GM21515 (cell line): ENCODE results near the gene ROBO1.

Experiments used
- ATAC-seq: cut with Tn5 transposase; IDR thresholded peaks from one replicate; pipeline ENCODE4 v1.9.1; 2021; ENCODE audit not compliant: unreplicated experiment

The ROBO1 gene

DNA sequence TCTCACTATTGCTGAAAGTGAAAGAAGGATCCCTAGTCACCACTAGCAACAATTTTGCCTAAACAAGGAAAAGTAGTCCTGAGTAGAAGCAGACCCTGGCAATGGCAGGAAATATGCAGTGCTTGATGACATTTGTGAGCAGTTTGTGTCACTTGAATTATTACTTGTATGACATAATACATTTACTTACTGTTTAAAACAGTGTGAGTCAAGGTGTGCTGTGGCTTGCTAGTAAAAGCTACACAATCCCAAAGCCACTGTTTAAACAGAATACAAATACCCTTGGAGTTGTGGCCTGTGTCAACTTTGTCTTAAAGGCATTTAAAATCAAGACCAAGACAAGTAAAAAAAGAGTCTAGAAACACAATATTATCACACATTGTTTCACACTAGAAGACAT, 775.4 kb downstream of the ROBO1 start:
- no peak for ATAC-seq

DNA sequence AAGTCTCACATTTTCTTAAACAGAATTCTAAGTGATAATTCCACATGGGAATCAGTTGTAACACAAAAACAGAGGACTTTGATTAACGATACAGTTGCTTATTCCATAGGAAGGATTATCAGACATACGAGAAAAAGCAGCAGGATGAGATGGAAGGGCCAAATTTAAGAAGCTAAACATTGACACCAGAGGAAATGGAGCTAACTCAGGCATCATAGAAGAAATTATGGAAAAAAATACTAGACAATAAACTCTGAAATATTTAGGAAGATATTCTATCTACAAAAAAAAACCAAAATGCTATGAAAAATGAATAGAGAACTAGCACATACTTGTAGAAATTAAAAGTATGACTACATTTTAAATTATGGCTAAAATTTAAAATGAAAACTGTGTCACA, 776.1 kb downstream of the ROBO1 start:
- no peak for ATAC-seq

DNA sequence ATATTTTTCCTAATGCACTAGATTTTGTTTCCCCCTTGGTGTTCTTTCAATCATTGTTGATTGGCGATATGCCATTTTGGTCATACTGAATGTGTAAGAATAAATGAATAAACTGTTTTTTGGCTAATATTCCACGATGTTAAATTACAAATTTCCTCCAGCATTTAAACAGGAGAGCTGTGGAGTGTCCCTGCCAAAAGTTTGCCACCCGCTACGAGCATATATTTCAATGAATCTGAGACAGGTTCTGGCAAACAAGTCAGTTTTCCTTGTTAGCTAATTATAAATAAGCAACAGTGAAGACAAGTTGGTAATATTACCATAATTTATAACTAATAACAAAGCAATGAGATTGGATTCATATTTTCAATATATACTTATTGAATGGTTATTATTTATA, 777.6 kb downstream of the ROBO1 start:
- ATAC-seq = no peak

DNA sequence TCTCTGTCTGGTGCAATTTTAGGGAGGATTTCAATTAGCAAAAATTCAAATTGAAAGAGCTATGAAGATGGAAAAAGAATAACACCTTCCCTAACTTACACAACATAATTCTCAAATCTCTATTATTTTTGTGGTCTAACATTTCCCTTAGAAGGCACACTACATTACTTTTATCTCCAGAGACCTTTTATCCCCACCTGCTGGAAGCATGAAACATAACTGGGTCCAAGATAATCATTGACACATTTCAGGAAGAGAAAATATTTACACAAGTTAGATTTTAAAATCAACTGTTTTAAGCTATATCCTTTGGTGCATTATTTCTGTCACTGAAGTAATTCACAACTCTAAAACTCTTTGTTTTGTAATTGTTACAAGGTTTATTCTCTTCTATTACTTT, 779.5 kb downstream of the ROBO1 start:
- ATAC-seq = no peak

DNA sequence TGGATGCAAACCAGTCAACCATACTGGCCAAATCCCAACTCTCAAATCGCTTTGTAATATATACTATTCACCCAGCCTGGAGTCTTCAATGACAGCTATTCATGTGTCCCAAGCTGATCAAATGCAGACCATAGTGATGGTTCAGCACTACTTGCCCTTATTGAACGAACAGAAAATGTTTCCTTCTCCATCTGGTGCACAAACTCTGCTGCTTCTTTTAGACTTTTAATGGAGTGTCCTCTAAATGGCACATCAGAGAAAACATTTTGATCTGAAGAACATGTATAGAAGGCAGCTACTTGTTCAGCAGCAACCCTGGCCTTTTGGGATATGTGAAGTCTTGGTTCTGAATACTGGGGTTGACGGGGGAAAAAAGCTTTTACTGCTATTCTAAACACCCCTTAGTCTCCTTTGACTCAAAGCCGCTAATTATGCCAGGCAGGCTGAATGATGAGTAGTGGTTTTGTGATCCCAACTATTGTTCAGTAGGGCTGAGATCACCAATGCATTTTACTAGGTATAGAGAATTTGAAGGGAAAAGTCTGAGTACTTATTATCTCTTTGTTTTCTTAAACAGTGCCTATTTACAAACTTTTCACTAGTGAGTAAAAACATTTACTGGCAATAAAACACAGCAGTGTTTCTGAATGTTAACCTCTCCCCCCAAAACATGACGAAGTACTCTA, 781.2 kb downstream of the ROBO1 start:
- ATAC-seq = no peak

DNA sequence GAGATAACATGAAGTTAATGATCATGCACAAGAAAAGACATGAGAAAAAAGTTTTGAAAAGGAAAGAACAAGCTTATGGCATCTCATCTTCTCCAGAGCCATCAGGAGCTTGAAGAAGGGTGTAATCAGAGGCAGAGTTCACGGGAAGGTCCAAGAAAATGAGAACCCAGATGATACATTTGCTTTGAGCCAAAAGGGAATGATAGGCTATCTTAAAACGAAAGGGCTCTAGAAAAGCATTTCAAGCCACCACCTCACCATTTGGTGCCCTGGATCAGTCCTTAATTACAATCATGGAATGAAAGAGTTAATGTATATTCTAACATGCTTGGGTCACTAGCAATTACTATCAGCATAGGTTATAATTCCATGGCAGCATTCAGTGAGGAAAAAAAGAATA, 781.8 kb downstream of the ROBO1 start:
- no peak for ATAC-seq

DNA sequence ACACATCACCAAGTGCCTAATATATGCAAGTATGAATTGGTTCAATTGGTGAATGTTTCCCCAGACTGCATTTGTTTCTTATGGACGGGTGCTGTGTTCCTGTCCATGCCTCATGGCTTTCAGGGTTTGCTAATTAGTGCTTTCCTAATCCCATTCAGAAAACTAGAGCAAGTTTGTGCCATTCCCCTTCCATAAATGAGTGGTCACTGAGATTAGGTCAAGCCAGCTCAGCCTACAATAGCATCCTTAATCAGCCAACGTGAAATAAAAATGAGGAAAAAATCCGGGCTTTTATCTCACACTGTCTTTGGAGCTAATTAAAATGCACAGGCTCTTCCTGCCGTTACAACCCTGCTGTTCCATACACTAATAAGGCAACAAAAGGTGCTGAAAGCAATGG, 788.8 kb downstream of the ROBO1 start:
- no peak for ATAC-seq

DNA sequence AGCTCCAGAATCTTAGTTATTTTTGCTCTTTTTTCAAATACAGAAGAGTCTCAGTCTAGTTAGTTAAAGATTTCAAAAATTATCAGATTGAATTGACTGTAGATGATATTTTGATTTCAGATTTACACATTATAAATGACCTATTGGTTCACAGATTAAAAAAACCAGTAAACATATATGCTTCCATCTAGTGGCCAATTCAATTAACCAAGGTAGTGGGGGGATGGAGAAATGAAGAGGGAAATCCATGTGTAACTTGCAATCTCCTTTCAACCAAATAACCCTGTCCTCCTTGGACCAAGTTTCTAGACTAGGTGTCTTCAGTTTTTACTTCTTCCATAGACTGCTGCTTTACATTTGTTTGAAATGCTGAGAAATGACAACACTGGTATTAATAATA, 789.8 kb downstream of the ROBO1 start:
- ATAC-seq = no peak

DNA sequence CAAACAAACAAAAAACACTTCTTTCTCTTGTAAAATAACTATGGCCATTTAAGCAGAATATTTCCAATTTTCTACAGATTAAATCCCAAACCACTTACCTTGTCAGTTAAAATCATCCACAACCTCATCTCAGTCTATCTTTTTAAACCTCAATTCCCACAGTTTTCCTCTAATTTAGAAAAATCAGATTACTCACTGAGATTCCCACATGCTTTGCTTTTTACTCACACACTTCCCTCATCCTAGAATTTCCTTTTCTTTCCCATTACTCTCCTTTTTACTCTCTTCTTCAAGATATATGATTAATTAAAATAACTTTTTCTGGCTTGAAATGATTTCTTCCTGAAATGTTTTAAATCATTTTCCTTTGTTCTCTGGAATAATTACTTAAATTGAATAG, 790.7 kb downstream of the ROBO1 start:
- no peak for ATAC-seq

DNA sequence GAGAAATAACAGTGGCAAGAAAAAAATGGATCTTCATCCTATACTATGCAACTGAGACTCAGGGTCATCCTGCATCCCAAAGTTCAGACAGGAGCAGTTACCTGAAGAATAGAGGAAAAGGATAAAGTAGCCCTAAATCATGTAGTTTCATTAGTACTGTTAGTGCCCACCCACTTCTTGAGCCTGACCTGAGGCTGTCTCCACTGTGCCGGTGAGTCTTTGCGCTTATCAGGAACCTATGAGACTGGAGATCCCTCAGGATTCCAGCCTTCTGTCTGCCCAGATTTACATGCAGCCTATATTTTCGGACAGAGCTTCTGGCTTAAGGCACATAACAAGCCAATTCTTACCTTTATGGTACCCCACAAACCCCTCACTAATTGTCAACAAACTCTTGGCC, 791.6 kb downstream of the ROBO1 start:
- no peak for ATAC-seq

DNA sequence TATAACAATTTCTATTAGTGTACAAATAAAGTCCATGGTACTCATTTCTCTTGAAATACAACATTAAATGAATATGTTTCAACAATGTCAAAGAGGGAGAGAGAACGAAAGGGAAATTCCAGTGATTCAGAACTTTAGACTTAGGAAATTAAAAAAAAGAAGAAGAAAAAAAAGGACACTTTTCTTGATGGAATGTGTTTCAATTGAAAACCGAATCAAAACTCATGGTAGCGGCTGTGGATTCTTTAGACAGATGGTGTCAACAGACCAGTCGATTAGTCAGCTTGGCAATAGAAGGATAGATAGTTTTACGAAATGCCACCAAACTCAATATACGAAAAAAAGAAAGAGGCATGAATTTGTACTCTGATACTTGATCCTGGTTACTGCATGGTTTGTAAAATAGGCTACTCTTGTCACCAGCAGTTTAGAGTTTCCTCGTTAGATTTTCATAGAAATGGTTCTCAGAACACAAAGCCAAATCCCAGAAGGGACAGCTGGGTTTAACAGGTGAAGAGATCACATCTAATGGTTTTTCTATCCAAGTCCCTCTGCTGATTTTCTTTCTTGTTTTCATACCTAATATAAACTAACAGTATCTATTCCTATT, 793.5 kb downstream of the ROBO1 start:
- ATAC-seq = no peak

DNA sequence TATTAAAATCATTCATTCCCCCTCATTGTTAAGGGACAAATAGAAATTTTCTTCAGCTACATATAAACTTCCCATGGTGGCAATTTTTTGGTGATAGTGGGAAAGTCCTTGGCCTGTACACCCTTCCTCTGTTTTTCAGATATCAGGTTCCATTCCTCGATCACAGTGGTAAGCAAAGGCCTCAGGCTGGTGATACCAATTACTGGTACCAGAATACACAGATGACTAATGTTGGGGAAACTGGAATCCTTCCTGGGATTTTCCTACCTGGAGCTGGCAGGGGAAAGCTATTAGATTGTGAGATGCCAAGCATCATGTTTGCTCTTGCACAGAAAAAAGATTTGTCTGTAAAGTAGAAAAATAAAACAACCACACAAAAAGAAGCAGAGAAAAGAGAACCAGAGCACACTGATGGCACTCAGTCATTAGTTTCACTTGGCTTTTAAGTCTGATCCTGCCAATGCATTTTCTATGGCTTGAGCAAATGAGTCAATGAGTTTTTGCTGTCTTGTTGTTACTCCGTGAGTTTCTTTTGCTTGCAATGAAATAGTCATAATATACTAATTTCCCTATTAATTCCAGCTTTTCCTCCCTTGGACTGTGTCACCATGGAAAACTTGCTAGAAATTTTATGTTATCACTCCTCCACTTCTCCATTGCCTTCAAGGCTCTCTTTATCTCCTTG, 795.0 kb downstream of the ROBO1 start:
- no peak for ATAC-seq

DNA sequence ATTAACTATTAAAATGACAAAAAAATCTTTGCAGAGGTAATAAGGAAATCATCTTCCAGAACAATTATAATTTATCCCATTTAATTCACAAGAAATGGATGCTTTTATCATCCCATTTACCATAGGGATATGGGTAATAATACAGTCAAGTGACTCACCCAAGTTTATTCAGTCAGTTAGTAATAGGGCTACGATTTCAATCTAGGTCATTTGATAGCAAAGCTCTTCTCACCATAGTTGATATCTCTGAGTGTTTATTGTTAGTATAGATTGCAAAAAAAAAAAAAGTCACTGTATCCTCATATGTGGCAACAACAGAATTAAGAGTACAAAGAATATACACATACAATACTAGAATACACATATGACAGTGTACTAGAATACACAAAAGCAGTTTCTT, 797.1 kb downstream of the ROBO1 start:
- ATAC-seq = no peak

DNA sequence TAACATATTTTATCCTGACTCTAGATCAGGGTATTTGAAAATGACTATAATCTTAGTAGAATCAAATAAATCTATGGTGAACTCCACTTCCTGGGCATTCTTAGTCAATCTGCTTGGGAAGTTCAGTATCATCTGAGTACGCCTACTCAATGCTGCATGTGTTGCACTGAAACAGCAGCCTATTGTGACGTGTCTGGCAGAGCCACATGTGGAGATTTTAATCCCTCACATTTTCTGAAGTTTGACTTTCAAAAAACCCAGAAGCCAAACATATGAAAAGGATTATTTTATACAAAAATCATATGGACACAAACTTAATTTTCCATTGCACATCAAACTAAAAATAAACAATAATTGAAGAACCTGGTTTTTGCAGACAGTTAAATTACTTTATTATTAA, 798.3 kb downstream of the ROBO1 start:
- no peak for ATAC-seq

DNA sequence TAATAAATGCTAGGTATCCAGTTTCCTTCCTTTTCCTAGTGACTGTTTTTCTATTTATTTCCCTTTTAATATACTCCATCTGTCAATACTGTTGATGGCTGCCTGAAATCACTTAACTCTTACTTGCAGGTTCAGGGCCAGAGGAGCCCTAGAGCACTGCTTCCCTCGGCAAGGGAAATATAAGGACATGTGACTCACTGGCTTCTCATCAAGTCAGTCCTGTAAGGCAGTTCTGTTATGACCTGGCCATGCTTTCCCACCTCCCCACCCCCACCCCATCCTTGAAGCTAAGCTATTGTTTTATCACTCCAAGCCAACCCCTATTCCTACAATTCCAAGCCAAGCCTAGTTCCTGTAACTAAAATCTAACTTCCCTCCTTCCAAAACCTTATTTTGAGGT, 800.7 kb downstream of the ROBO1 start:
- ATAC-seq = no peak

DNA sequence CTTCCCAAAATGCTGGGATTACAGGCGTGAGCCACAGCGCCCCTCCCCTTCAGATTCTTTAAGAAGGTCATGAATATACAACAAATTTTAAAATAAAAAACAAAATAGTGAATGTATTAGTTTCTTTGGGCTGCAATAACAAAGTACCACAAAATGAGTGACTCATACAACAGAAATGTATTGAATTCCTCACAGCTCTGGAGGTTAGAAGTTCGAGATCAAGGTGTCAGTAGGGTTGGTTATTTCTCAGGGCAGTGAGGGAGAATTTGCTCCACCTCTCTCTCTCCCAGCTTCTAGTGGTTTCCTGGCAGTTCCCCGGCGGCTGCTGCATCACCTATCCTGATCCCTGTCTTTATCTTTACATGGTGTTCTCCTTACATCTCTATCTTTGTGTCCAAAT, 804.0 kb downstream of the ROBO1 start:
- no peak for ATAC-seq

DNA sequence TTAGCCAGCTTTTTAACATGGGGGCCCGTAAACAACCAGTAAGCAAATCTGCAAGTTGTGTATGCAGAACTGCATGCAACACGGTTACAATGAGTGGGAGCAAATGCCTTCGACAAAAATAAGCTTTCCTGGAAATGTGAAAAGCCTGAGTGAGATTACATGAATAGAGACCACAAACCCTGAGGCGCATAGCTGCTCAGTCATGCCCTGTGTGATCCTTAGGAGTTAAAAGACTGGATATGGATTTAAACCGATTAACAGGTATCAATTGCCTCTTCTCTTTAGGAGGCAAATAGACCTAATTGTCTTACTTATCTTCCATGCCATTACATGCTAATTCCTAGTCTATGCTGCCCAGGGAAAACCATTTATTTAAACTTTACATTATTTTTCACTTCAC, 810.3 kb downstream of the ROBO1 start:
- ATAC-seq = no peak

DNA sequence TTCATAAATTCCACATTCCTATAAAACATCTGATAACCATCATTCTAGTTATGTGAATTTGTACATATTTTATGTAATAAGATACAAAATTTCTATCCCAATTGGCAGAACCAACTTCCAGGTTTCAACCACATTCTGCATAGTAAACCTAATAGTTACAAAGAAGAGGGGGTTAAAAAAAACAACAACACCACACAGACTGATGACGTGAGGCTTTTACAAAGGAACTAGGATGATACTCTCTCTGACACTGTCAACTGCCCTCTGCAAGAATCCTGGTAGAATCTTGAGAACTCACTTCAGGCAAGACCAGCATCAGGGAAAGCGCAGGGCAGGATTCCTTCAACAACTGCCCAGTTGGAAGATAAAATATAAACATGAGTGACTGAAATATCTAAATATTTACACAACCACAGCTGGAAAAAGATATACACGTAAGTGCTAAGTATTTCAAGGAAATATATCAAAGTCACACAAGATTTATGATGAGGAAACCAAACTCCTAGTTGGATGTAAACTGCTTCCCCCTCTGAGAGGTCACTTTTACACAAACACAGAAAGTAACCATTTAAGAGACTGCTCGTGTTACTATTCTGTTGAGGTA, 816.4 kb downstream of the ROBO1 start:
- no peak for ATAC-seq

DNA sequence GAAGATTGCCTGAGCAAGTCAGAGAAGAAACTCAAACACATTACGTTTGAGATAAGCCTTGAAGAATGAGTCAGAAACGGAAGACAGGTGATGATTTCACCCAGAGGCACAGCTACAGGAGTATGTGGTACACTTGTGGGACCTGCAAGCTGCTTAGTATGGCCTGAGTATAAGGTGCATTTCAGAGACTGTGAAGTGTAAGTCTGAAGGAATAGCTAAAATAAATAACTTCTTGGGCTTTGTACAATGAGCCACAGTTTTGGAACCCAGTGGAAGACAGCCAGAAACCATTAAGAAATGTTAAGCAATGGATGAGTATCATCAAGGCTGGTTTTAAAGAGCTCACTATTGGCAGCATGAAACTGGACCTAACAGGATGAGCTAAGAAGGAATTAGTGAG, 826.2 kb downstream of the ROBO1 start:
- no peak for ATAC-seq

DNA sequence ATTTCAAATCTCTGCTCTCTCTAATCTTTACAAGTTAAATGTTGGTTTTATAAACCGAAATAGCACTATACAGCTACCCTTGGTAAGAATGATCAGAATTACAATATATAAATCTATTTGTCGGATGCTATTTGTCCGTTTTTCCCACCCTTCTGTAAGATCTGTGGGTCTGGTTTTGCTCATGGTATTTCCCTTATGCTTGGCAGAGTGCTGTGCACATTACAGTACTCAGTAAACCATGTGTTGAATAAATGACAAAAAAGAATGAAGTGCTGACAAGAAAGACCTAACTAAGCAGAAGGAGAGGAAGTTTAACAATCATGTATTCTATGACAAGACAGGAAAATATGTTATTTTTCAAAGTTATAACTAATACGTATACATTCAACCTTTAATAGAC, 827.2 kb downstream of the ROBO1 start:
- ATAC-seq = no peak

DNA sequence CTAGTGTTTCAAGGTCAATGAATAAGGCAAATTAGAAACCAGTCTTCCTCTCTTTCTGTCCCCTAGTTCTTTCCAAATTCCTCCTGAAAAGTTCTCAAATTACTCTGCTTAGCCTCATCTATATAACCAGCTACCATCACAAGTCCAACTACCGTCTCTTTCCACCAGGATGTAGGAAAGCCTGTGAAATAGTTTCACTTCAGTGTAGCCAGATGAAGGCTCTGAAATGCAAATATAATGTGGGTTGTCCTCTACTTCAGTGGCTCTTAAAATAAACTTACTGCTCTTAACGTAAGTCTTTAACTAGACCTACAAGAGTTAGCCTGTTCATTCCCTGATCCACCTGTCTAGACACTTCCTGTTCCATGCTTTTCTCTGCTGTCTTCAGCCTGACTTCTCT, 827.7 kb downstream of the ROBO1 start:
- ATAC-seq = no peak

DNA sequence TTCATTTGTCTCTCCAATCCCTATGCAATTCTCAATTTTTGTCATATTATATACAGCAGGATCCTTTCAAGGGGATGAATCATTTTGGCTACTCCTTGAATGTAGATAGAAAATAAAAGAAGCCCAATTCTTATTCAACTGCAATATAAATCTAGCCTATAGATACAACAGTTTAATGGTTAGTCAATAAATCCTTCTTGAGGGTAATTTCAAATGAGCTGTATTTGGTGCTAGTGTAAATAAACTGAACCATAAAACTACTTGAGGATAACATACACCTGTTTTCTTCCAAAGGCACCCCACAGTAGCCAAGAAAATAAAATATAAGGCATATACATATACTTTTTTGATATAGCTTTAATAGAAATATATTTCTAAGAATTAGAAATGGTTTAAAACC, 830.3 kb downstream of the ROBO1 start:
- no peak for ATAC-seq
